Body of pancreas (tissue), 4 donors: Measurements from ENCODE around the gene TST.

Experiments
- POLR2A ChIP-seq, 3 donors: fragments of 450-650 bp; IDR thresholded peaks; one replicate each; pipeline ENCODE4 v1.6.1; 2016; ENCODE audit warnings: antibody characterized with exemption in 3 of 3, mild to moderate bottlenecking in 2 of 3
- TF ChIP-seq, protein P1 (sequence below), 7 experiments: fragments of 450-650 bp in 4 of 7; fragments of 200-600 bp in 3 of 7; sonication (generic) in 3 of 7; IDR thresholded peaks; one replicate each; pipeline ENCODE4 v1.5.1; 2016 to 2019; ENCODE audit warnings: antibody characterized with exemption in 7 of 7

DNA sequence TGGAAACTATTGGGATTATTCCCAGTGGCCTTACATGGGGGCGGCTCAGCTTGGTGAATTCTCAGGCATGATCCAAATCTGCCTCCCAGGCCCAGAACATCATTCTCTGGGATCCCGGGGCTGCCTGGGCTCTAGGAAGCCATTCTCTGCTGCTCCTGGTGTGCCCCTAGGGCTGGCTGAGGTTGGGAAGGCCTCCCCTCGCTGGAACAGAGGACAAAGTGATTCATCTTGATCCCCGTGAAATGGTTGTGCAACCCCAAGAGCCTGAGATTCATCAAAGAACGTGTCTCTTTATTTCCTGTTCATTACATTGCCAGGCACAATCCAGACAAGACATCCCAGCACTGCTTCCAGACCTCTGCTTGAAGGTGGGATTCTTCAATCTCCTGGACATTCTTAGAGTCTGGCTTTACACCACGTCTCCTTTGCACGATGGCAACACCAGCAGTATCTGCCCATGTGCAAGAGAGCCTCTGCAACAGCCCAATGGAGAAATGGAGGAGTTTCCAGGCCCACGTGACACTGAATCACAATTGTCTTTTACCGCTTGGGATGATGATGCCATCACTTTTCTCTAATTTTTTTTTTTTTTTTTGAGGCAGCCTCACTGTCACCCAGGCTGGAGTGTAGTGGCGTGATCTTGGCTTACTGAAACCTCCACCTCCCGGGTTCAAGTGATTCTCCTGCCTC is 52.3 kb downstream of the TST start:
- TF ChIP-seq POLR2A (IDR thresholded peaks at IDR 0.05), result no peak
- TF ChIP-seq, protein P1, sequence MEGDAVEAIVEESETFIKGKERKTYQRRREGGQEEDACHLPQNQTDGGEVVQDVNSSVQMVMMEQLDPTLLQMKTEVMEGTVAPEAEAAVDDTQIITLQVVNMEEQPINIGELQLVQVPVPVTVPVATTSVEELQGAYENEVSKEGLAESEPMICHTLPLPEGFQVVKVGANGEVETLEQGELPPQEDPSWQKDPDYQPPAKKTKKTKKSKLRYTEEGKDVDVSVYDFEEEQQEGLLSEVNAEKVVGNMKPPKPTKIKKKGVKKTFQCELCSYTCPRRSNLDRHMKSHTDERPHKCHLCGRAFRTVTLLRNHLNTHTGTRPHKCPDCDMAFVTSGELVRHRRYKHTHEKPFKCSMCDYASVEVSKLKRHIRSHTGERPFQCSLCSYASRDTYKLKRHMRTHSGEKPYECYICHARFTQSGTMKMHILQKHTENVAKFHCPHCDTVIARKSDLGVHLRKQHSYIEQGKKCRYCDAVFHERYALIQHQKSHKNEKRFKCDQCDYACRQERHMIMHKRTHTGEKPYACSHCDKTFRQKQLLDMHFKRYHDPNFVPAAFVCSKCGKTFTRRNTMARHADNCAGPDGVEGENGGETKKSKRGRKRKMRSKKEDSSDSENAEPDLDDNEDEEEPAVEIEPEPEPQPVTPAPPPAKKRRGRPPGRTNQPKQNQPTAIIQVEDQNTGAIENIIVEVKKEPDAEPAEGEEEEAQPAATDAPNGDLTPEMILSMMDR (IDR thresholded peaks at IDR 0.05), result no peak
